ENCODE results near the gene NIM1K.

NIM1K gene

DNA sequence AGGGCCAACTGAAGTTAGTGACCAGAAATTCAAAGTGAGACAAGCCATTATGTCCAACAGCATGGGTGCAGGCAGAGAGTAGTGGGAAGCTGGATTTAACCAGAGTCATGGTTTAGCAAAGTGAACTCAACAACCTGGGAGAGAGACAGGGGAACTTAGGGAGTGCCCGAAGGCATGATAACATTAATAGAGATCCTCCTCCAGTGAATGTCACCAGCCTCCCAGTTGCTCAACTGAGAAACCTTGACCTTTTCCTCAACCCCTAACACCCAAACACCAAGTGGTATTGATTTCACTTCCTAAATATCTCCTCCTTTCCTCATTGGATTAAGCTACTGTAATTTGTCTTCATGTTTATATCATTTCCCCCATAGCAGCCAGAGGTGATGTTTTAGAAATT is 78.6 kb downstream of the NIM1K start (continued):
- TF ChIP-seq, protein P1, sequence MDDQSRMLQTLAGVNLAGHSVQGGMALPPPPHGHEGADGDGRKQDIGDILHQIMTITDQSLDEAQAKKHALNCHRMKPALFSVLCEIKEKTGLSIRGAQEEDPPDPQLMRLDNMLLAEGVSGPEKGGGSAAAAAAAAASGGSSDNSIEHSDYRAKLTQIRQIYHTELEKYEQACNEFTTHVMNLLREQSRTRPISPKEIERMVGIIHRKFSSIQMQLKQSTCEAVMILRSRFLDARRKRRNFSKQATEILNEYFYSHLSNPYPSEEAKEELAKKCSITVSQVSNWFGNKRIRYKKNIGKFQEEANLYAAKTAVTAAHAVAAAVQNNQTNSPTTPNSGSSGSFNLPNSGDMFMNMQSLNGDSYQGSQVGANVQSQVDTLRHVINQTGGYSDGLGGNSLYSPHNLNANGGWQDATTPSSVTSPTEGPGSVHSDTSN (CRISPR knock-in tag; IDR thresholded peaks at IDR 0.05): no peak
- TF ChIP-seq, protein P2, sequence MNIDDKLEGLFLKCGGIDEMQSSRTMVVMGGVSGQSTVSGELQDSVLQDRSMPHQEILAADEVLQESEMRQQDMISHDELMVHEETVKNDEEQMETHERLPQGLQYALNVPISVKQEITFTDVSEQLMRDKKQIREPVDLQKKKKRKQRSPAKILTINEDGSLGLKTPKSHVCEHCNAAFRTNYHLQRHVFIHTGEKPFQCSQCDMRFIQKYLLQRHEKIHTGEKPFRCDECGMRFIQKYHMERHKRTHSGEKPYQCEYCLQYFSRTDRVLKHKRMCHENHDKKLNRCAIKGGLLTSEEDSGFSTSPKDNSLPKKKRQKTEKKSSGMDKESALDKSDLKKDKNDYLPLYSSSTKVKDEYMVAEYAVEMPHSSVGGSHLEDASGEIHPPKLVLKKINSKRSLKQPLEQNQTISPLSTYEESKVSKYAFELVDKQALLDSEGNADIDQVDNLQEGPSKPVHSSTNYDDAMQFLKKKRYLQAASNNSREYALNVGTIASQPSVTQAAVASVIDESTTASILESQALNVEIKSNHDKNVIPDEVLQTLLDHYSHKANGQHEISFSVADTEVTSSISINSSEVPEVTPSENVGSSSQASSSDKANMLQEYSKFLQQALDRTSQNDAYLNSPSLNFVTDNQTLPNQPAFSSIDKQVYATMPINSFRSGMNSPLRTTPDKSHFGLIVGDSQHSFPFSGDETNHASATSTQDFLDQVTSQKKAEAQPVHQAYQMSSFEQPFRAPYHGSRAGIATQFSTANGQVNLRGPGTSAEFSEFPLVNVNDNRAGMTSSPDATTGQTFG (tag by site-specific recombination; IDR thresholded peaks at IDR 0.05; ENCODE audit: borderline replicate concordance): no peak
- no peak for TF ChIP-seq SALL2 (tag by site-specific recombination; IDR thresholded peaks at IDR 0.05; ENCODE audit: borderline replicate concordance)
- TF ChIP-seq, protein P3, sequence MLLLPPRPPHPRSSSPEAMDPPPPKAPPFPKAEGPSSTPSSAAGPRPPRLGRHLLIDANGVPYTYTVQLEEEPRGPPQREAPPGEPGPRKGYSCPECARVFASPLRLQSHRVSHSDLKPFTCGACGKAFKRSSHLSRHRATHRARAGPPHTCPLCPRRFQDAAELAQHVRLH (tag by site-specific recombination; IDR thresholded peaks at IDR 0.05): no peak
- TF ChIP-seq, protein P4, sequence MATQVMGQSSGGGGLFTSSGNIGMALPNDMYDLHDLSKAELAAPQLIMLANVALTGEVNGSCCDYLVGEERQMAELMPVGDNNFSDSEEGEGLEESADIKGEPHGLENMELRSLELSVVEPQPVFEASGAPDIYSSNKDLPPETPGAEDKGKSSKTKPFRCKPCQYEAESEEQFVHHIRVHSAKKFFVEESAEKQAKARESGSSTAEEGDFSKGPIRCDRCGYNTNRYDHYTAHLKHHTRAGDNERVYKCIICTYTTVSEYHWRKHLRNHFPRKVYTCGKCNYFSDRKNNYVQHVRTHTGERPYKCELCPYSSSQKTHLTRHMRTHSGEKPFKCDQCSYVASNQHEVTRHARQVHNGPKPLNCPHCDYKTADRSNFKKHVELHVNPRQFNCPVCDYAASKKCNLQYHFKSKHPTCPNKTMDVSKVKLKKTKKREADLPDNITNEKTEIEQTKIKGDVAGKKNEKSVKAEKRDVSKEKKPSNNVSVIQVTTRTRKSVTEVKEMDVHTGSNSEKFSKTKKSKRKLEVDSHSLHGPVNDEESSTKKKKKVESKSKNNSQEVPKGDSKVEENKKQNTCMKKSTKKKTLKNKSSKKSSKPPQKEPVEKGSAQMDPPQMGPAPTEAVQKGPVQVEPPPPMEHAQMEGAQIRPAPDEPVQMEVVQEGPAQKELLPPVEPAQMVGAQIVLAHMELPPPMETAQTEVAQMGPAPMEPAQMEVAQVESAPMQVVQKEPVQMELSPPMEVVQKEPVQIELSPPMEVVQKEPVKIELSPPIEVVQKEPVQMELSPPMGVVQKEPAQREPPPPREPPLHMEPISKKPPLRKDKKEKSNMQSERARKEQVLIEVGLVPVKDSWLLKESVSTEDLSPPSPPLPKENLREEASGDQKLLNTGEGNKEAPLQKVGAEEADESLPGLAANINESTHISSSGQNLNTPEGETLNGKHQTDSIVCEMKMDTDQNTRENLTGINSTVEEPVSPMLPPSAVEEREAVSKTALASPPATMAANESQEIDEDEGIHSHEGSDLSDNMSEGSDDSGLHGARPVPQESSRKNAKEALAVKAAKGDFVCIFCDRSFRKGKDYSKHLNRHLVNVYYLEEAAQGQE (tag by site-specific recombination; IDR thresholded peaks at IDR 0.05): no peak

DNA sequence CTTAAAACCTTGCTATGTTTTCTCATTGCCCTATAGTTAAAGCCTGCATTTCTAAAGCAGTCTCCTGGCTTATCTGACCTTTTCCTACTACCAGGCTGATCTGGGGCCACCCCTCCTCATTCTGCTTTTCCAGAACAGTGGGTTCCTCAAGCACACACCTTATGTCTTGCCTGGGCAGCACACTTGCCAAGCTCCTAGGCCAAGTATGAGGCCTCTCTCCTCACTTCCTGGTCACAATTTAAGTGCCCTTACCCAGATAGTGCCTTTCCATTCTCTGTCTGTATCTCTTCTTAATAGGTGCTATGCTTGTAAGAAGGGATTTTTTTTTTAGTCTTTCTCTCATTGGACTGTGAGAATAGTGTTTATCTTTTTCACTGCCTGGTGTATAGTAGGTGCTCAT is 81.5 kb downstream of the NIM1K start:
- no peak overlapping the region for H3K27ac ChIP-seq (ENCODE audit: extremely low read depth, low read depth, low read length)
- no peaks in the 10 kb centered on the region for H3K9me3 ChIP-seq (ENCODE audit: control insufficient read depth, insufficient read depth, low read depth, low read length)
- no peaks in the 10 kb centered on the region for H3K4me1 ChIP-seq (ENCODE audit: control insufficient read depth, insufficient read depth, low read length)
- no peak overlapping the region for H3K4me3 ChIP-seq (ENCODE audit: low read depth, low read length)
- ChIA-PET POLR2A (no interaction called here), CTCF (interaction anchor here (0.6 to 0.7 kb wide), 2 partner anchors 65 to 139 kb away, joined by 3 read pairs; no protein-coding TSS in a partner anchor)
- no peaks in the 10 kb centered on the region for H3K36me3 ChIP-seq (ENCODE audit: control insufficient read depth in 2 of 2, insufficient read depth in 1 of 2, low read length in 2 of 2)
- TF ChIP-seq GLI2 (tag by site-specific recombination; IDR thresholded peaks at IDR 0.05; ENCODE audit: borderline replicate concordance, low read depth) (no peak), ZNF660 (tag by site-specific recombination; IDR thresholded peaks at IDR 0.05) (no peak), ZNF112 (tag by site-specific recombination; IDR thresholded peaks at IDR 0.05) (no peak), ZNF169 (tag by site-specific recombination; IDR thresholded peaks at IDR 0.05) (no peak), ZNF777 (tag by site-specific recombination; IDR thresholded peaks at IDR 0.05; ENCODE audit: borderline replicate concordance) (no peak), ZBTB20 (tag by site-specific recombination; IDR thresholded peaks at IDR 0.05) (no peak), SP3 (tag by site-specific recombination; IDR thresholded peaks at IDR 0.05) (no peak), WT1 (tag by site-specific recombination; IDR thresholded peaks at IDR 0.05) (no peak), ZNF501 (tag by site-specific recombination; IDR thresholded peaks at IDR 0.05) (no peak), ZNF670 (tag by site-specific recombination; IDR thresholded peaks at IDR 0.05; ENCODE audit: low read depth) (no peak)
- TF ChIP-seq, protein P5, sequence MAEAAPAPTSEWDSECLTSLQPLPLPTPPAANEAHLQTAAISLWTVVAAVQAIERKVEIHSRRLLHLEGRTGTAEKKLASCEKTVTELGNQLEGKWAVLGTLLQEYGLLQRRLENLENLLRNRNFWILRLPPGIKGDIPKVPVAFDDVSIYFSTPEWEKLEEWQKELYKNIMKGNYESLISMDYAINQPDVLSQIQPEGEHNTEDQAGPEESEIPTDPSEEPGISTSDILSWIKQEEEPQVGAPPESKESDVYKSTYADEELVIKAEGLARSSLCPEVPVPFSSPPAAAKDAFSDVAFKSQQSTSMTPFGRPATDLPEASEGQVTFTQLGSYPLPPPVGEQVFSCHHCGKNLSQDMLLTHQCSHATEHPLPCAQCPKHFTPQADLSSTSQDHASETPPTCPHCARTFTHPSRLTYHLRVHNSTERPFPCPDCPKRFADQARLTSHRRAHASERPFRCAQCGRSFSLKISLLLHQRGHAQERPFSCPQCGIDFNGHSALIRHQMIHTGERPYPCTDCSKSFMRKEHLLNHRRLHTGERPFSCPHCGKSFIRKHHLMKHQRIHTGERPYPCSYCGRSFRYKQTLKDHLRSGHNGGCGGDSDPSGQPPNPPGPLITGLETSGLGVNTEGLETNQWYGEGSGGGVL (tag by site-specific recombination; IDR thresholded peaks at IDR 0.05): no peak
- TF ChIP-seq, protein P1 (CRISPR knock-in tag; IDR thresholded peaks at IDR 0.05): no peak
- TF ChIP-seq, protein P3 (tag by site-specific recombination; IDR thresholded peaks at IDR 0.05): no peak
- TF ChIP-seq, protein P6, sequence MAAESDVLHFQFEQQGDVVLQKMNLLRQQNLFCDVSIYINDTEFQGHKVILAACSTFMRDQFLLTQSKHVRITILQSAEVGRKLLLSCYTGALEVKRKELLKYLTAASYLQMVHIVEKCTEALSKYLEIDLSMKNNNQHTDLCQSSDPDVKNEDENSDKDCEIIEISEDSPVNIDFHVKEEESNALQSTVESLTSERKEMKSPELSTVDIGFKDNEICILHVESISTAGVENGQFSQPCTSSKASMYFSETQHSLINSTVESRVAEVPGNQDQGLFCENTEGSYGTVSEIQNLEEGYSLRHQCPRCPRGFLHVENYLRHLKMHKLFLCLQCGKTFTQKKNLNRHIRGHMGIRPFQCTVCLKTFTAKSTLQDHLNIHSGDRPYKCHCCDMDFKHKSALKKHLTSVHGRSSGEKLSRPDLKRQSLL (tag by site-specific recombination; IDR thresholded peaks at IDR 0.05): no peak
- TF ChIP-seq, protein P7, sequence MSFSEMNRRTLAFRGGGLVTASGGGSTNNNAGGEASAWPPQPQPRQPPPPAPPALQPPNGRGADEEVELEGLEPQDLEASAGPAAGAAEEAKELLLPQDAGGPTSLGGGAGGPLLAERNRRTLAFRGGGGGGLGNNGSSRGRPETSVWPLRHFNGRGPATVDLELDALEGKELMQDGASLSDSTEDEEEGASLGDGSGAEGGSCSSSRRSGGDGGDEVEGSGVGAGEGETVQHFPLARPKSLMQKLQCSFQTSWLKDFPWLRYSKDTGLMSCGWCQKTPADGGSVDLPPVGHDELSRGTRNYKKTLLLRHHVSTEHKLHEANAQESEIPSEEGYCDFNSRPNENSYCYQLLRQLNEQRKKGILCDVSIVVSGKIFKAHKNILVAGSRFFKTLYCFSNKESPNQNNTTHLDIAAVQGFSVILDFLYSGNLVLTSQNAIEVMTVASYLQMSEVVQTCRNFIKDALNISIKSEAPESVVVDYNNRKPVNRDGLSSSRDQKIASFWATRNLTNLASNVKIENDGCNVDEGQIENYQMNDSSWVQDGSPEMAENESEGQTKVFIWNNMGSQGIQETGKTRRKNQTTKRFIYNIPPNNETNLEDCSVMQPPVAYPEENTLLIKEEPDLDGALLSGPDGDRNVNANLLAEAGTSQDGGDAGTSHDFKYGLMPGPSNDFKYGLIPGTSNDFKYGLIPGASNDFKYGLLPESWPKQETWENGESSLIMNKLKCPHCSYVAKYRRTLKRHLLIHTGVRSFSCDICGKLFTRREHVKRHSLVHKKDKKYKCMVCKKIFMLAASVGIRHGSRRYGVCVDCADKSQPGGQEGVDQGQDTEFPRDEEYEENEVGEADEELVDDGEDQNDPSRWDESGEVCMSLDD (tag by site-specific recombination; IDR thresholded peaks at IDR 0.05): no peak
